IPS-18c (cell line): ENCODE data around the gene MRGPRX1.
"Not testable (repeated sequence)": the region's sequence is repeated elsewhere in the genome, so short reads cannot be mapped to it uniquely, and the experiment has no call there.

Source experiments
- H3K4me3 ChIP-seq: 2 replicates; pipeline ENCODE4 v1.7.0; 2013; ENCODE audit warnings: low read depth, mild to moderate bottlenecking, low read length, moderate library complexity; ENCODE audit not compliant: insufficient read depth
- H3K9me3 ChIP-seq: one replicate; pipeline ENCODE4 v1.6.1; 2013; ENCODE audit warnings: mild to moderate bottlenecking, low read length, moderate library complexity; ENCODE audit not compliant: control insufficient read depth, insufficient read depth

MRGPRX1 gene

GRCh38 chr11:18939314-18939713, at the start of gene MRGPRX1:
MRGPRX1 (minus strand) TSS chr11:18939414; CDS start chr11:18934784, 4,630 bp downstream.
- Histone ChIP-seq H3K9me3 (no peaks in the 10 kb centered on the region), H3K4me3 (no peak within 1 kb of the TSS)

GRCh38 chr11:18987454-18988231, 48.4 kb upstream of the MRGPRX1 start:
- H3K9me3 ChIP-seq = no peaks in the 10 kb centered on the region
- no peak overlapping the region for H3K4me3 ChIP-seq

DNA sequence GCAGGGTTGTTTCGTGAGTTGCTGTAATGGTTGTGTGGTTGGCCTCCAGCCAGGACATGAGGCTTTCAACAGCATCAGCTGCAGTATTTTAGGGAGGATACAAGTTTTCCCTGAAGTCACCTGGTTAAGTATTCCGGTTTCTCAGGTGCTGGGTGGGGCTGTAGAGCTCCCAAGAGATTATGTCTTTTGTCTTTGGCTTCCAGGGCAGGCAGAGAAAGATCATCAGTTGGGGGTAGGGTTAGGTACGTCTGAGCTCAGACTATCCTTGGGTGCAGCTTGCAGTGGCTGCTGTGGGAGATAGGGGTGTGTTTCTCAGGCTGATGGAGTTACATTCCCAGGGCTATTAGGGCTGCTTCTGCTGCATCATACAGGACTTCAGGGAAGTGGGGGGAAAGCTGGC, 47.5 kb upstream of the MRGPRX1 start:
- Histone ChIP-seq H3K9me3 (no peaks in the 10 kb centered on the region), H3K4me3 (no peak overlapping the region)

GRCh38 chr11:18981897-18982296, 42.7 kb upstream of the MRGPRX1 start:
- Histone ChIP-seq H3K9me3 (no peaks in the 10 kb centered on the region), H3K4me3 (no peak overlapping the region)

GRCh38 chr11:18974192-18974591, 35.0 kb upstream of the MRGPRX1 start:
- Histone ChIP-seq H3K4me3 (no peak overlapping the region), H3K9me3 (no peaks in the 10 kb centered on the region)

- Histone ChIP-seq H3K4me3 (no peak overlapping the region), H3K9me3 (no peaks in the 10 kb centered on the region)
Measured at GRCh38 chr11:18972336-18972735, 33.1 kb upstream of the MRGPRX1 start.

GRCh38 chr11:18969720-18970119, 30.5 kb upstream of the MRGPRX1 start:
- H3K9me3 ChIP-seq = no peaks in the 10 kb centered on the region
- H3K4me3 ChIP-seq = no peak overlapping the region

DNA sequence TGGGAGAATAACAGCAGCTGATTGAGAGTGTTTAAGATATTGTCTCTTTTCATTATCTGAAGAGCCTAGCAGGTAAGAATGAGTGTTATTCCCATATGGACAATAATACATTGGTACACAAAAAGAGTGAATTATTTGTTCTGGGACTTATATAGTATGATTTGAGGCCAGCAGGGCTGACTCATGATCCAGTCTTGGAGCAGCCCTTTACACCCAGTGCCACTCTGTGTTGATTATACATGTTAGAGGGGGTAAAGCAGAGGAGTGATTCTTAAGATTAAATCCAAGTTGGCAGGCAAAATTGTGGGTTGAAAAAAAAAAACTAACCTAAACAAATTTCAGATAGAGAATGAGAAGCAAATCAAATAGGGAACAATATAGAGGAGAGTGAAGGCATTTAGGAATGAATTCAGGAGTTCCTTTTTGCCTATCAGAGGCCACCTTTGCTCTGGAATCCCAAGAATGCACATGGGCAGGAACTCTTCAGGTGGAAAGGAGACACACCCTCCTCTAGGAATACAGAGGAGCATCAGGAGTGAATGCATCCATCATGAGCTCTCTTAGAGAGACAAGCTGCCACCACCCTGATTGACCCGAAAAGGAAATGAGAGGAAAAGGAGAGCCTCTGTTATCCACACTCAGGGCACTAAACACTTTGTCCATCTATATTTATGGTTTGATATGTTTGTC, 19.2 kb upstream of the MRGPRX1 start:
- no peaks in the 10 kb centered on the region for H3K9me3 ChIP-seq
- no peak overlapping the region for H3K4me3 ChIP-seq

- no peaks in the 10 kb centered on the region for H3K9me3 ChIP-seq
- H3K4me3 ChIP-seq = no peak overlapping the region
Measured at GRCh38 chr11:18956630-18957029, 17.4 kb upstream of the MRGPRX1 start.

DNA sequence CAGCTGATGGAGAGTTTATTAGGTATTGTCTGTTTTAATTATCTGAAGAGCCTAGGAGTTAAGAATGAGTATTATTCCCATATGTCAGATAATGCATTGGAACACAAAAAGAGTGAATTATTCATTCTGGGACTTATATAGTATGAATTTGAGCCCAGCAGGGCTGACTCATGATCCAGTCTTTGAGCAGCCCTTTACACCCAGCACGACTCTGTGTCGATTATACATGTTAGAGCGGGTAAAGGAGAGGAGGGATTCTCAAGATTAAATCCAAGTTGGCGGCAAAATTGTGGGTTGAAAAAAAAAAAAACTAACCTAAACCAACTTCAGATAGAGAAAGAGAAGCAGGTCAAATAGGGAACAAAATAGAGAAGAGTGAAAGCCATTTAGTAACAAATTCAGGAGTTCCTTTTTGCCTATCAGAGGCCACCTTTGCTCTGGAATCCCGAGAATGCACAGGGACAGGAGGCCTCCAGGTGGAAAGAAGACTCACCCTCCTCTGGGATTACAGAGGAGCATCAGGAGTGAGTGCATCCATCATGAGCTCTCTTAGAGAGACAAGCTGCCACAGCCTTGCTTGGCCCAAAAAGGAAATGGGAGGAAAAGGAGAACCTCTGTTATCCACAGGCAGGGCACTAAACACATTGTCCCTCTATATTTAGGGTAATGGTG, 3.1 kb downstream of the MRGPRX1 start:
- Histone ChIP-seq H3K9me3 (no peaks in the 10 kb centered on the region), H3K4me3 (no peak overlapping the region)

DNA sequence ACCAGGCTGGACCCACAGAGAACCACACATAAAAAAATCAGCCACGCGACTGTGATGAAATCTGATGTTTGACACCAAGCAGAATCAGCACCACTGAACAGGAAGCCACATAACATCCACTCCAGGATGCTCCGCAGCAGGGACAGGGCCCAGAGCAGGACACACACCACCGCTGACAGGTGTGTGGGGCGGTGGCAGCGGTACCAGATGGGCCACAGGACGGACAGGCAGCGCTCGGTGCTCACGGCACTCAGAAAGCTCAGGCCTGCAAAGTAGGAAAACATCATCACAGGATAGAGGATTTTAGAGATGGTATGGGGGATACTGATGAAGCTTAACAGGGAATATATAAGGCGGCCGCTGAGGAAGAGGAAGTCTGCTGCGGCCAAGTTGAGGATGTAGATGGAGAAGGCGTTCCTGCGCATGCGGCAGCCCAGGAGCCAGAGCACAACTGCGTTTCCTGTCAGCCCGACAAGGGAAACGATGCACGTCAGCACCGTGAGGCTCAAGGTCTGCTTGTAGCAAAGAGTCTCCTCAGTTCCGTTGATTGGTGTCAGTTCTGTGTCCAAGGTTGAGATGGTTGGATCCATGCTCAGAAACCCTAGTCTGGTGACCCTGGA, 4.9 kb downstream of the MRGPRX1 start:
- no peaks in the 10 kb centered on the region for H3K9me3 ChIP-seq
- H3K4me3 ChIP-seq = no peak overlapping the region

DNA sequence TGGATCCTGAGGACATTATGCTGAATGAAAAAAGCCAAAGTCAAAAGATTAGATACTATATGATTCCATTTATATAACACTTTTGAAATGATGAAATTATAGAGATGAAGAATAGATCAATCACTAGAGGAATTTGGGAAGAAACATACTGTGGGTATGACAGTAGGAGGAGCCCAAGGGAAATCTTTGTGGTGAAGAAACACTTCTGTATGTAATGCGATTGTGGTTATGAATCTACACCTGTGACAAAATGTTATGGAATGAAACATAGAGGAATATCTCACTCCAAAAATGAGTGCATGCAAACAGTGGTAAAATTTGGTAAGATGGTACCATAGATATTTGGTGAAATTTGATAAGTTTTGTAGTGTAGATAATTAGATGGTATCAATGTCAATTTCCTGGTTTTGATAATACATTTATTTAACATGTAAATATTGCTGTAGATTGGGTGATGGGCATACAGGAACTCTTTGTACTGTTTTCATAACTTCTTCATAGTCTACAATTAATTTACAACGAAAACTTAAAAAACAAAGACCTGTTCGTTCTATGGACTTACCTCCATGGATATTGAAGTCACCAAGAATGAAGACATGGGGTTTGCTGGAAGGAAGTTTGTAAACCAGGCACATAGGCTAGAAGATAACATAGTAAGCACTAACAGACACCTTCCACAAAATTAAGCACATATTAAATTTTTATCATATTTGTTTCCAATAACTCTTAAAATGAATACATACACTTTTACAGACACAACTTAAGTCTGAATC, 11.5 kb downstream of the MRGPRX1 start:
- Histone ChIP-seq H3K4me3 (no peak overlapping the region), H3K9me3 (no peaks in the 10 kb centered on the region)

DNA sequence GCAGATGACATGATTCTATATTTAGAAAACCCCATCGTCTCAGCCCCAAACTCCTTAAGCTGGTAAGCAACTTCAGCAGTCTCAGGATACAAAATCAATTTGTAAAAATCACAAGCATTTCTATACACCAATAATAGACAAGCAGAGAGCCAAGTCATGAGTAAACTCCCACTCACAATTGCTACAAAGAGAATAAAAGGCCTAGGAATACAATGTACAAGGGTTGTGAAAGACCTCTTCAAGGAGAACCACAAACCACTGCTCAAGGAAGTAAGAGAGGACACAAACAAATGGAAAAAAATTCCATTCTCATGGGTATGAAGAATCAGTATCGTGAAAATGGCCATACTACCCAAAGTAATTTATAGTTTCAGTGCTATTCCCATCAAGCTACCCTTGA, 13.8 kb downstream of the MRGPRX1 start:
- H3K9me3 ChIP-seq, H3K4me3 ChIP-seq: not testable (repeated sequence)

GRCh38 chr11:18912883-18913282, 26.3 kb downstream of the MRGPRX1 start:
- Histone ChIP-seq H3K9me3 (peaks cover 5% of the 10 kb centered on the region), H3K4me3 (no peak overlapping the region)

- no peak overlapping the region for H3K4me3 ChIP-seq
- H3K9me3 ChIP-seq = no peaks in the 10 kb centered on the region
Measured at GRCh38 chr11:18907391-18907790, 31.8 kb downstream of the MRGPRX1 start.

DNA sequence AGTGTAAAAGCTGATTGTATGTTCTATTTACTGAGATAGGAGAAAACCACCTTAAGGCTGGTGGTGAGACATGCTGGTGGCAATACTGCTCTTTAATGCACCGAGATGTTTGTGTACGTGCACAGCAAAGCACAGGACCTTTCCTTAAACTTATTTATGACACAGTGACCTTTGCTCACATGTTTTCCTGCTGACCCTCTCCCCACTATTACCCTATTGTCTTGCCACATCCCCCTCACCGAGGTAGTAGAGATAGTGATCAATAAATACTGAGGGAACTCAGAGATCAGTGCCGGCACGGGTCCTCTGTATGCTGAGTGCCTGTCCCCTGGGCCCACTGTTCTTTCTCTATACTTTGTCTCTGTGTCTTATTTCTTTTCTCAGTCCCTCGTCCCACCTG, 38.6 kb downstream of the MRGPRX1 start:
- H3K4me3 ChIP-seq, H3K9me3 ChIP-seq: not testable (repeated sequence)

DNA sequence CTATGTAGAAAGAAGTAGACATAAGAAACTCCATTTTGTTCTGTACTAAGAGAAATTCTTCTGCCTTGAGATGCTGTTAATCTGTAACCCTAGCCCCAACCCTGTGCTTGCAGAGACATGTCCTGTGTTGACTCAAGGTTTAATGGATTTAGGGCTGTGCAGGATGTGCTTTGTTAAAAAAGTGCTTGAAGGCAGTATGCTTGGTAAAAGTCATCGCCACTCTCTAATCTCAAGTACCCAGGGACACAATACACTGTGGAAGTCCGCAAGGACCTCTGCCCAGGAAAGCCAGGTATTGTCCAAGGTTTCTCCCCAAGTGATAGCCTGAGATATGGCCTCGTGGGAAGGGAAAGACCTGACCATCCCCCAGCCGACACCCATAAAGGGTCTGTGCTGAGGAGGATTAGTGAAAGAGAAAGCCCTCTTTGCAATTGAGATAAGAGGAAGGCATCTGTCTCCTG, 39.0 kb downstream of the MRGPRX1 start:
- H3K9me3 ChIP-seq, H3K4me3 ChIP-seq: not testable (repeated sequence)
